OCI-LY7 (cell line): ENCODE measurements around the gene JUN. TPM values are rescaled to one million over a fixed set of nuclear protein-coding genes. Genes with fewer than 3 reads are reported as not detected.

Source experiments
- BruUV-seq: library from RNA; stranded (reverse); fragments of 400-500 nt; replicated peaks from 2 replicates; lab custom pipeline; 2021; lab: Mats Ljungman, UMichigan
- CTCF ChIA-PET: fragments of 300-600 bp; sonication (Branson Sonifier 250); formaldehyde crosslinking; loops from one replicate; lab custom pipeline; 2022; ENCODE audit warnings: antibody characterized with exemption; ENCODE audit not compliant: unreplicated experiment; lab: Charles Lee
- POLR2A ChIA-PET: fragments of 300-600 bp; sonication (Branson Sonifier 250); formaldehyde crosslinking; loops from one replicate; lab custom pipeline; 2022; ENCODE audit warnings: antibody characterized with exemption; lab: Charles Lee
- DNase-seq: peaks from one replicate; pipeline ENCODE4 v3.0.0-alpha.2; 2015; ENCODE audit warnings: low spot score
- H2AFZ ChIP-seq: fragments of 200-600 bp; sonication (generic), shearing (Covaris generic); 2 replicates; pipeline ENCODE4 v1.6.1; 2014; ENCODE audit warnings: mild to moderate bottlenecking, antibody characterized with exemption, low read length, moderate library complexity
- H3K27ac ChIP-seq: fragments of 200-600 bp; sonication (generic); 2 replicates; pipeline ENCODE4 v1.5.1; 2014; ENCODE audit warnings: mixed run types, low read depth, mild to moderate bottlenecking, moderate library complexity, low read length, inconsistent platforms; ENCODE audit not compliant: poor library complexity, severe bottlenecking
- H3K36me3 ChIP-seq: fragments of 200-600 bp; sonication (generic); 2 replicates; pipeline ENCODE4 v1.6.1; 2014; ENCODE audit warnings: mild to moderate bottlenecking, antibody characterized with exemption, low read length, moderate library complexity, mixed read lengths; ENCODE audit not compliant: insufficient read depth
- H3K4me1 ChIP-seq: fragments of 200-600 bp; sonication (generic); 2 replicates; pipeline ENCODE4 v1.5.1; 2014; ENCODE audit warnings: mild to moderate bottlenecking, low read length; ENCODE audit not compliant: insufficient read depth, poor library complexity, severe bottlenecking
- H3K4me2 ChIP-seq: fragments of 200-600 bp; sonication (generic); 2 replicates; pipeline ENCODE4 v1.6.1; 2014; ENCODE audit warnings: mild to moderate bottlenecking, low read length
- H3K4me3 ChIP-seq: fragments of 200-600 bp; sonication (generic); 2 replicates; pipeline ENCODE4 v1.5.1; 2014; ENCODE audit warnings: mild to moderate bottlenecking, low read depth, low read length; ENCODE audit not compliant: poor library complexity, severe bottlenecking
- H3K79me2 ChIP-seq: fragments of 200-600 bp; sonication (generic); 2 replicates; pipeline ENCODE4 v1.6.1; 2016; ENCODE audit warnings: low read depth, mild to moderate bottlenecking, low read length, moderate library complexity, mixed read lengths; ENCODE audit not compliant: insufficient read depth
- H3K9me2 ChIP-seq: fragments of 200-600 bp; sonication (generic); 2 replicates; pipeline ENCODE4 v1.6.1; 2016; ENCODE audit warnings: mild to moderate bottlenecking, low read length, mixed read lengths; ENCODE audit not compliant: insufficient read depth
- H3K9me3 ChIP-seq: fragments of 200-600 bp; sonication (generic); 2 replicates; pipeline ENCODE4 v1.6.1; 2014; ENCODE audit warnings: mild to moderate bottlenecking, mixed run types, low read length, mixed read lengths
- H4K20me1 ChIP-seq: fragments of 200-600 bp; sonication (generic); 2 replicates; pipeline ENCODE4 v1.6.1; 2014; ENCODE audit warnings: mild to moderate bottlenecking, antibody characterized with exemption, low read length, moderate library complexity, mixed read lengths; ENCODE audit not compliant: insufficient read depth
- CTCF ChIP-seq: fragments of 200-600 bp; sonication (generic); conservative IDR thresholded peaks from 2 replicates; pipeline ENCODE4 v1.5.1; 2014; ENCODE audit warnings: mild to moderate bottlenecking, antibody characterized with exemption, low read length, moderate library complexity, mixed read lengths
- EZH2phosphoT487 ChIP-seq: fragments of 200-600 bp; sonication (generic); IDR thresholded peaks from 2 replicates; pipeline ENCODE4 v1.6.1; 2018; ENCODE audit warnings: low read depth, borderline replicate concordance, mild to moderate bottlenecking, mixed run types, antibody characterized with exemption, low read length, moderate library complexity, mixed read lengths
- intact Hi-C: fragments of 100-400 bp; cut with micrococcal nuclease; formaldehyde crosslinking; loops from one replicate; pipeline ENCODE4 v1.10.0; 2022; ENCODE audit not compliant: unreplicated experiment
- total RNA-seq, 2 experiments: library from RNA; depleted of rRNA in 1 of 2; stranded (reverse); fragments of >200 nt in 1 of 2; shearing (Covaris generic) in 1 of 2; gene quantifications; 2 replicates each; pipeline ENCODE4 v1.2.3, GENCODE V29; 2014 to 2022

JUN gene
- total RNA-seq, 2 experiments from 2014 or later = 4.2 to 7.7 TPM

- H3K79me2 ChIP-seq = no peaks in the 10 kb centered on the region
Observed at GRCh38 chr1:58816072-58816746, 32.4 kb upstream of the JUN start.

GRCh38 chr1:58815686-58816071 is 31.8 kb upstream of the JUN start:
- BruUV-seq = TSS peak; percentile 71
- Histone ChIP-seq H4K20me1 (no peaks in the 10 kb centered on the region), H3K4me1 (peaks cover 30% of the 10 kb centered on the region), H3K4me2 (peak overlapping the region; percentile 99), H3K9me2 (no peaks in the 10 kb centered on the region), H3K27ac (peak overlapping the region; percentile 74), H3K79me2 (no peaks in the 10 kb centered on the region), H2AFZ (peak overlapping the region; percentile 99), H3K9me3 (no peaks in the 10 kb centered on the region), H3K4me3 (peak overlapping the region; percentile 75), H3K36me3 (no peaks in the 10 kb centered on the region)
- intact Hi-C loops = loop anchor here (1.0 to 5.0 kb wide), 2 partner anchors 31 to 88 kb away; partner anchors contain the start of gene JUN
- POLR2A ChIA-PET = interaction anchor here (0.6 to 2.0 kb wide), 2 partner anchors 43 to 625 kb away, joined by 3 to 4 read pairs; no protein-coding TSS in a partner anchor
- CTCF ChIA-PET = no interaction called here
- no peak for TF ChIP-seq CTCF
- no peak for TF ChIP-seq EZH2phosphoT487
- DNase-seq = peak; percentile 42

More at GRCh38 chr1:58816072-58816746, 32.4 kb upstream of the JUN start:
- intact Hi-C loops = loop anchor here (5.0 kb wide), 1 partner anchor 89 kb away; no protein-coding TSS in a partner anchor
- peaks cover 30% of the 10 kb centered on the region for H3K4me1 ChIP-seq
- H3K9me2 ChIP-seq = no peaks in the 10 kb centered on the region
- peak overlapping the region; percentile 75 for H3K4me3 ChIP-seq
- CTCF ChIA-PET = no interaction called here
- H4K20me1 ChIP-seq = no peaks in the 10 kb centered on the region
- no peaks in the 10 kb centered on the region for H3K9me3 ChIP-seq
- peak; percentile 84 for DNase-seq
- H3K27ac ChIP-seq = peak overlapping the region; percentile 74
- POLR2A ChIA-PET = interaction anchor here (0.6 to 2.0 kb wide), 3 partner anchors 31 to 624 kb away, joined by 3 to 4 read pairs (median 3); no protein-coding TSS in a partner anchor
- peak overlapping the region; percentile 99 for H3K4me2 ChIP-seq
- BruUV-seq = no TSS peak
- H3K36me3 ChIP-seq = no peaks in the 10 kb centered on the region
- H2AFZ ChIP-seq = peak overlapping the region; percentile 99
- TF ChIP-seq EZH2phosphoT487 (no peak), CTCF (peak; percentile 42; the same call in 1 of the 2 replicates)
